Lung (tissue), 12 donors: ENCODE measurements around the gene MOSPD3. TPM values are rescaled to one million over a fixed set of nuclear protein-coding genes. Genes with fewer than 3 reads are reported as not detected.

Experiments
- ATAC-seq: fragments of 200-7000 bp; cut with Tn5 transposase; one replicate; pipeline ENCODE4 v1.9.1; 2020; ENCODE audit warnings: moderate number of reproducible peaks; ENCODE audit not compliant: insufficient read depth, low FRiP score
- DNase-seq, 3 donors: peaks; one replicate each; pipeline ENCODE4 v3.0.0-alpha.2; 2013 to 2017
- H3K27ac ChIP-seq, 2 donors: one replicate each; pipeline ENCODE4 v1.5.1; 2013; ENCODE audit warnings: mild to moderate bottlenecking in 2 of 2, moderate library complexity in 2 of 2, control low read depth in 1 of 2, inconsistent platforms in 1 of 2, low read depth in 1 of 2, low read length in 1 of 2
- H3K27me3 ChIP-seq, 3 donors: one replicate each; pipeline ENCODE4 v1.5.1; 2013; ENCODE audit warnings: low read length in 2 of 3; ENCODE audit not compliant: control insufficient read depth in 3 of 3, insufficient read depth in 3 of 3
- H3K36me3 ChIP-seq, 4 donors: one replicate each; pipeline ENCODE4 v1.5.1; 2013; ENCODE audit warnings: low read length in 4 of 4, mild to moderate bottlenecking in 1 of 4, moderate library complexity in 1 of 4; ENCODE audit not compliant: control insufficient read depth in 4 of 4, insufficient read depth in 4 of 4
- H3K4me1 ChIP-seq, 5 donors: one replicate each; pipeline ENCODE4 v1.5.1; 2013; ENCODE audit warnings: low read length in 5 of 5, mild to moderate bottlenecking in 2 of 5, moderate library complexity in 1 of 5; ENCODE audit not compliant: control insufficient read depth in 5 of 5, insufficient read depth in 5 of 5
- H3K4me3 ChIP-seq: one replicate; pipeline ENCODE4 v1.5.1; 2013; ENCODE audit warnings: mild to moderate bottlenecking, control low read depth, moderate library complexity
- H3K9ac ChIP-seq, 2 donors: one replicate each; pipeline ENCODE4 v1.5.1; 2013; ENCODE audit warnings: low read length in 2 of 2, control low read depth in 1 of 2; ENCODE audit not compliant: insufficient read depth in 1 of 2
- H3K9me3 ChIP-seq, 4 donors: one replicate each; pipeline ENCODE4 v1.5.1; 2013; ENCODE audit warnings: low read length in 3 of 4, mild to moderate bottlenecking in 1 of 4, moderate library complexity in 1 of 4; ENCODE audit not compliant: control insufficient read depth in 4 of 4, insufficient read depth in 3 of 4
- WGBS, 2 donors: extraction: QIAGEN DNeasy Blood & Tissue Kit; methylation state at CpG; one replicate each; pipeline ENCODE4 v1.1.7; 2013; 5-methylcytosine and 5-hydroxymethylcytosine counted together
- polyA plus RNA-seq, 2 donors: library from polyadenylated mRNA; stranded (reverse); fragments of 200-250 nt; gene quantifications; one replicate each; pipeline ENCODE4 v1.2.1, GENCODE V29; 2013
- total RNA-seq, 2 donors: library from RNA; depleted of rRNA in 1 of 2; stranded (reverse); fragments of >200 nt in 1 of 2; gene quantifications; one replicate each; pipeline ENCODE4 v1.2.1, GENCODE V29; 2014 to 2021
- TF ChIP-seq, protein P1 (sequence below): IDR thresholded peaks from 2 replicates; pipeline ENCODE4 v1.5.1; 2012; ENCODE audit warnings: mild to moderate bottlenecking; ENCODE audit errors: control extremely low read depth, extremely low read depth
- donor health status: control.
- donor health status: control.
- donor health status: Bipolar disorder and iron deficiency.
- donor health status: healthy.
- donor health status: DM: yes; HTN: yes; CAD: no.

MOSPD3 gene
- total and polyA plus RNA-seq, 4 donors = 13.2 to 26.9 (median 17.1) TPM

DNA sequence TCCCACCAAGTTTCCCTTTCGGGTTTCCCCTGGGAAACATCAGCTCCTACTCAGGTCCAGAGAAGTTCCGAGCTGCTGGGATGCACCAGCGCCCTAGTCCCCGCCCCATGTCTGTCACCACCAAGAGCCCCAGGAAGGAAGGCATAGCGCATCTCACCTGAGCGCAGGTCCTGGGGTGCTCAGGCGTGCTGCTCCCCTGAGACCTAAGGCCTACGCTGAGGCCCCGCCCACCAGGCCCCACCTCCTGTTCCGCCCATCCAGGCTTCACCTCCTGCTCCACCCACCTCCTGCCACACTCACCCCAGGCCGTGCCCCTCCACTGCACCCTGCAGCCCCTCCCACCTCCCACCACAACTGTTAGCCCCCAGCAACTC lies 30.2 kb downstream of the MOSPD3 start:
- H3K4me3 ChIP-seq = no peak overlapping the region
- no peak overlapping the region for H3K27ac ChIP-seq
- H3K36me3 ChIP-seq = no peaks in the 10 kb centered on the region
- 54 to 69% methylated on average over 10 to 11 of the region's 11 CpGs for WGBS, 2 donors
- H3K9ac ChIP-seq = no peak overlapping the region
- peaks cover 0 to 6% (median 0%) of the 10 kb centered on the region in 5 donors for H3K4me1 ChIP-seq
- TF ChIP-seq, protein P1, sequence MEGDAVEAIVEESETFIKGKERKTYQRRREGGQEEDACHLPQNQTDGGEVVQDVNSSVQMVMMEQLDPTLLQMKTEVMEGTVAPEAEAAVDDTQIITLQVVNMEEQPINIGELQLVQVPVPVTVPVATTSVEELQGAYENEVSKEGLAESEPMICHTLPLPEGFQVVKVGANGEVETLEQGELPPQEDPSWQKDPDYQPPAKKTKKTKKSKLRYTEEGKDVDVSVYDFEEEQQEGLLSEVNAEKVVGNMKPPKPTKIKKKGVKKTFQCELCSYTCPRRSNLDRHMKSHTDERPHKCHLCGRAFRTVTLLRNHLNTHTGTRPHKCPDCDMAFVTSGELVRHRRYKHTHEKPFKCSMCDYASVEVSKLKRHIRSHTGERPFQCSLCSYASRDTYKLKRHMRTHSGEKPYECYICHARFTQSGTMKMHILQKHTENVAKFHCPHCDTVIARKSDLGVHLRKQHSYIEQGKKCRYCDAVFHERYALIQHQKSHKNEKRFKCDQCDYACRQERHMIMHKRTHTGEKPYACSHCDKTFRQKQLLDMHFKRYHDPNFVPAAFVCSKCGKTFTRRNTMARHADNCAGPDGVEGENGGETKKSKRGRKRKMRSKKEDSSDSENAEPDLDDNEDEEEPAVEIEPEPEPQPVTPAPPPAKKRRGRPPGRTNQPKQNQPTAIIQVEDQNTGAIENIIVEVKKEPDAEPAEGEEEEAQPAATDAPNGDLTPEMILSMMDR = no peak
- no peaks in the 10 kb centered on the region for H3K9me3 ChIP-seq
- peaks cover 0 to 9% (median 4%) of the 10 kb centered on the region in 3 donors for H3K27me3 ChIP-seq
- DNase-seq = no peak
- ATAC-seq = no peak

DNA sequence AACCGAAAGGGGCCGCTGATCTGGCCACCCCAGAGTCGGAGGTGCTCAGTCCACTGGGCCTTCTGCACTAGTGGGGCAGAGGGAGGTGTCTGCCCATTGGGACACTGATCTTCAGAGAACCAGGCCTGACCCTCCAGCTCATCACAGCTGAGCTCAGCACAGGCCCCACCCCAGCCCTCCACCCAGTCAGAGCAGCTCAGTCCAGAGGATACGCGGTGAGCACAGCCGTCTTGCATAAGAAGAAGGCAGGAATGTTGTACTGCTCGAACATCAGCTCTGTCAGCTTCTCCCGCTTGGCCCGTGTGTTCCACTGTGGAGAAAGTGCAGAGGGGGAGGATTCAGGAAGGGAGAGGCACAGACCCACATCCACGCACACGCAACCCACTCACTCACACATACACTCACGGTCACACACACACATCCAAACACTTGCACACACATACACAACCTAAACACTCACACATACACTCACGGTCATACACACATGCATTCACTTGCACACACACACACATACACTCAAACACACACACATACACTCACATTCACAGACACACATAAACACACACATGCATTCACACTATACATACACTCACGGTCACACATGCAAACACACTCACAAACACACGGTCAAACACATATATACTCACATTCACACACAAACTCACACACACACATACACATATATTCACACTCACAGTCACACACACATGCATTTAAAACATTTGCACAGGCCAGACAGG lies 37.7 kb downstream of the MOSPD3 start:
- DNase-seq = no peak
- H3K27me3 ChIP-seq = peaks cover 4 to 13% (median 7%) of the 10 kb centered on the region in 3 donors
- H3K9me3 ChIP-seq = no peaks in the 10 kb centered on the region
- no peaks in the 10 kb centered on the region for H3K4me1 ChIP-seq
- H3K27ac ChIP-seq = no peak overlapping the region
- ATAC-seq = no peak
- no peaks in the 10 kb centered on the region for H3K36me3 ChIP-seq
- 77 to 81% methylated on average over 15 of the region's 15 CpGs for WGBS, 2 donors
- TF ChIP-seq, protein P1 = no peak
- H3K9ac ChIP-seq = no peak overlapping the region
- H3K4me3 ChIP-seq = no peak overlapping the region

DNA sequence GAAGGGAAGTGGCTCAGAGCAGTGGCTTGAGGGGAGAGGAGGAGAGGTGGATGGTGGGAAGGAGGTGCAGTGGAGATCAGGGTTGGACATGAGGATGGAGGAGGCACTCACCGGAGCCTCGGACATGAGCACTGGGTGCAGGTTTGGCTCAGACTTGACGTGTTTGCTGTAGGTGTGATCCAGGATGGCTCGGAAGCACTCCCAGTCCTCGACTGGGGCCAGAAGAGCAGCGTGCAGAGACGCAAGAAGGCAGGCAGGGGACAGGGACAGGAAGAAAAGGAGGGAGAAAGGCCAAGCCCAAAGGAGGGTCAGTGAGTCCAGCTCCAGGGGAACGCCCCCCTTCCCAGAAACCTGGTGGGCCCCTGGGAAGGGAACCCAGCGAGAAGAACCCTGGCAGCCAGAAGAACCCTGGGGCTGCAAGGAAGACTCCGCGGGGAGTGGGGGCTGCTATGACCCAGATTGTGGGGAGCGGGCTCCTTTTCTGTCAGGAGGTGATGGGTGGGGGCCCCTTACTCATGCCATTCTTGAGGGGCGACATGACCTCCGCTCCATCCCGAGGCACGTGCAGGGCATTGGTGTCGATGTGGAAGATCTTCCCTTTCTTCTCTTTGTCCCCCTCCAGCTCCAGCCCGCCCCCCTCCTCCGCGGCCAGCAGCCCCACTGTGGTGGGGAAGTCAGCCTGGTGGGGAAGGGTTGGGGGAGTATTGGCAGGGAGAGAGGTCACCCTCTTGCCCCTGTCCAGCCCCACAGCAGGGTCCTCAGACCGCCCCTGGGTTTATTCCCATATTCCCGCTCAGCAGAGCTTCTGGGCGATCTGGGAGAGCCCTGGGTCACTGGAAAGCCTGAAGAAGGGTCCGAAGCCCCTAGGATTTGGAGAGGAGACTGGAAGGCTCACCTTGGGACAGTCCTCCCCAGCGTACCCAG lies 42.8 kb downstream of the MOSPD3 start:
- 48 to 53% methylated on average over 25 of the region's 25 CpGs for WGBS, 2 donors
- no peaks in the 10 kb centered on the region for H3K9me3 ChIP-seq
- ATAC-seq = no peak
- H3K4me3 ChIP-seq = no peak overlapping the region
- TF ChIP-seq, protein P1 = no peak
- DNase-seq = no peak
- peaks cover 0 to 16% (median 7%) of the 10 kb centered on the region in 3 donors for H3K27me3 ChIP-seq
- H3K27ac ChIP-seq = no peak overlapping the region
- H3K4me1 ChIP-seq = peaks cover 0 to 3% (median 0%) of the 10 kb centered on the region in 5 donors
- H3K36me3 ChIP-seq = no peaks in the 10 kb centered on the region
- H3K9ac ChIP-seq = no peak overlapping the region
